CD4-positive, alpha-beta T cell treated with Interleukin-10 for 1 hour (primary cell): ENCODE data around the gene KCNF1.

Experiments
- DNase-seq: peaks from one replicate; pipeline ENCODE4 v3.0.0-alpha.2; 2020

The KCNF1 gene, protein sequence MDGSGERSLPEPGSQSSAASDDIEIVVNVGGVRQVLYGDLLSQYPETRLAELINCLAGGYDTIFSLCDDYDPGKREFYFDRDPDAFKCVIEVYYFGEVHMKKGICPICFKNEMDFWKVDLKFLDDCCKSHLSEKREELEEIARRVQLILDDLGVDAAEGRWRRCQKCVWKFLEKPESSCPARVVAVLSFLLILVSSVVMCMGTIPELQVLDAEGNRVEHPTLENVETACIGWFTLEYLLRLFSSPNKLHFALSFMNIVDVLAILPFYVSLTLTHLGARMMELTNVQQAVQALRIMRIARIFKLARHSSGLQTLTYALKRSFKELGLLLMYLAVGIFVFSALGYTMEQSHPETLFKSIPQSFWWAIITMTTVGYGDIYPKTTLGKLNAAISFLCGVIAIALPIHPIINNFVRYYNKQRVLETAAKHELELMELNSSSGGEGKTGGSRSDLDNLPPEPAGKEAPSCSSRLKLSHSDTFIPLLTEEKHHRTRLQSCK

GRCh38 chr2:10911291-10912075, at the start of gene KCNF1:
Gene KCNF1, plus strand, starts transcription at chr2:10911934. Its CDS starts 493 bp downstream, at chr2:10912427.
- DNase-seq, result no peak

DNA sequence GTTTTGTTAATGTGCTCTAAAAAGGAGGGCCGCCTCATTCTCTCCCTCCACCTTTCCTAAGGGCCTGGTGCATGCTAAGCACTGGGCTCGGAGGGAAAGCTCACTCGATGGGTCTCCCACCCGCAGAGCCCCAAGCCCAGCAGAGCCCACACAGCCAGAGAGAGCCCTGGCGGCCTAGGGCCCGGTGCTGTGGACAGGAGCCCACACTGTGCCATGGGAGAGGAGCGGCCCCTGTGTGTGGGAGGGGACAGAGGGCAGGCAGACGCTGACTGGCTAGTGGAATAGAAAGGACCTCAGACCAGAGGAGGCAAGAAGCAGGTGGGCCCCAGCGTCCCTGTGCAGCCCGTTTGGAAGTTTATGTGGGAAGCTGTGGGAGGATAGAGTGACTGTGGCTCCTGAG, 49.4 kb upstream of the KCNF1 start:
- DNase-seq, result no peak

DNA sequence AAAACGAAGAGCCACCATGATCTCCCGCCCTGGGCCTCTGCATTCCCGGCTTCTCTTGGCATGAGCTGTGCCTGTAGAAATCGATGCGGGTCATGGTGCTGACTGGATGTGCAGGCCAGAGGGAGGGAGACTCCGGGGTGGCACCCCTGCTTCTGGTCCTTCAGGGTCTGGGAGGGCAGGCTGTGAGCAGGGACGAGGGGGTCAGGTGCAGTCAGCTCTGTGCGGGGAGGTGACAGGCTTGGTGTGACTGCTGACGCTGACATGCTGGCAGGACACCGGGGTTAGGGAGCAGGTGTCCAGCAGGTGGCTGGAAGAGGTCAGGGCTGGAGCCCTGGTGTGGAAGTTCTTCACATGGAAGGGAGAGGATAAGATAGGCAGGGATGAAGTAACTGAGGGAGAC, 48.7 kb upstream of the KCNF1 start:
- no peak for DNase-seq

DNA sequence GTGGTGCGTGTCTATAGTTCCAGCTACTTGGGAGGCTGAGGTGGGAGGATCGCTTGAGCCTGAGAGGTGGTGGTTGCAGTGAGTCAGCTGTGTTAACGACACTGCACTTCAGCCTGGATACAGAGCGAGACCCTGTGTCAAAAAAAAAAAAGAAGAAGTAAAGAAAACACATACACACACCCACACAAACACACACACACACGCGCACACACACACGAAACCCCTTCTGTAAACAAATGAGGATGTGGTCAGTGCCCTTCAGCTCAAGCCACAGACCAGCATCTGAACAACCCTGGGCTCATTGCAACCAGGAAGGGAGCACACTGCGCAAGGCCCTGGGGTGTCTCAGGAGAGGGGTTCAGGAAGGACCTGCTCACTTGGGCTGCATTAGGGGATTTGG, 47.9 kb upstream of the KCNF1 start:
- peak; percentile 16 for DNase-seq

DNA sequence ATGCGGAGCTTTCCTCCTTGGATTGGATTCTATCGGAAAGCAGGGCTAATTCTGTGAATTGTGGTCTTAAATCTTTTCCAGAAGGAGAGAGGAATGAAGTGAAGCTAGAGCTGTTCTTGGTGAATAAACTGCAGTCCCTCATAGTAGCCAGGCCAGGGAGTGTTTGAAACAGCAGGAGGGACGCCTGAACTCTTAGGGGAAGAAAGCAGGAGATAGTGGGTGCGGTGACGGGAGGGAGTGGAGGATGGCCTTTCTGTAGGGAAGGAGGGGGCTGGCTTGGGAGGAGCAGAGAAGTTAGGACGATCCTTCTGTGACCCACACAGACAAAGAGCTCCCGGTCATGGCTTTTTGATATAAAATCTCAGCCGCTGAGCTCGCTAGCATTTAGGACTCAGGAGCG, 47.5 kb upstream of the KCNF1 start:
- no peak for DNase-seq

GRCh38 chr2:10864861-10865636, 46.7 kb upstream of the KCNF1 start:
- peak; percentile 12 for DNase-seq

DNA sequence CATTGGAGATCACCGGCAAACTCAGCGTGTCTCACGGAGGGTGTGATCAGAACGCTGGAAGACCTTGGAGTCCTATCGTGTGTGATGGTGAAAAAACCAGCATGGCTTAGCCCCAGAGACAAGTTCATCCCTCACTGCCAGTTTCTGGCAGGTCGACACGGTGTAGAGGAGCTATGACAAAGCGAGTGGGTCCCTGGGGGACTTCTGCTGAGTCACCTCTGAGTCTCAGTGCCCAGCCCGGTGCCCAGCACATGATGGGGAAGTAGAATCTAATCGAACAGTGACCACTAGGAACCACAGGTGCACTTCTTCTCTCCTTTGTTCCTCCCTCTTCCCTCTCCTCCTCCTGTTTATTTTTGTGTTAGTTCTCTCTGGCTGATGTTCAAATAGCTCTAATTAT, 45.9 kb upstream of the KCNF1 start:
- no peak for DNase-seq

DNA sequence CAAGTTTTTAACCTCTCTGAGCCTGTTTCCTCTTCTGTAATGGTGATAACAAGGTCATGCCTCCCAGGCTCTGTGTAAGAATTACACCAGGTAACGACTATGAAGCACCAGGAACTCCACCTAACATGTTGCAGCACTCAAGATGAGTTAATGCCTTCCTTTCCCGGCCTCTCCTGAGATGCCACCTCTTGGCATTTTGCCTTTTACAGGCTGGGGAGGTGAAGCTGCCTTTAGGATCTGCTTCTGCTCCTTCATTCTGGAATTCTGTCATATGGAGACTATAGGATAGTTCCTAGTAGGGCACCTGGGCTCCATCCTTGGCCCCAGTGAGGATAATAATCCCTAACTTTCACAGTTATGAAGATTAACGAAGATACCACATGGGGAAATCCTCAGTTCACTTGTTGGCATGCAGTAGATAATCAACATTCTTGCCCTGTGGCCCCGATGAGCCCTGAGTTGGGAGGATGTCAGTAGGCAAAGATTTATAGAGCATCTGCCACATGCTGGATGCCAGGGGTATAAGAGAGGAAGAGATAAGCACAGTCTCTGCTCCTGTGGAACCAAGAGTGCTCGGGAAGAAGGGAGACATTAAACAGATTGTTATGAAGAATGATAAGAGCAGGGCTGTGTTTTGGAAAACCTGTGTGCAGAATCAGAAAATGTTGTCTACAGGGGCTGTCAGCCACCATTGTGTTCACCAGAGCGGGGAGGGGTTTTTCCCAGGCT, 43.9 kb upstream of the KCNF1 start:
- no peak for DNase-seq

- no peak for DNase-seq
Observed at GRCh38 chr2:10868465-10869314, 43.0 kb upstream of the KCNF1 start.

DNA sequence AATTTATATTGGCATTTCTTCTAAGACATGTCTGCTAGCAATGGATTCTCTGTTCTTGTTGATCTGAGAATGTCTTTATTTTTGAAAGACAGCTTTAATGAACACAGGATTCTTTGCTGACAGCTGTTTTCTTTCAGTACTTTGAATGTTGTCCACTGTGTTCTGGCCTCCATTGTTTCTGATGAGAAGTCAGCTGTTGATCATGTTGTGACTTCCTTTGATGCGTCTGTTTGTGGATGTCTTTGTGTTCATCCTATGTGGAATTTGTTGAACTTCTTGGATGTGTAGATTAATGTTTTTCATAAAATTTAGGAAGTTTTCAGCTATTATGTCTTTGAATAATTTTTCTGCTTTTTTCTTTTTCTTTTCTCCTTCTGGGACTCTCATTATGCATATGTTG, 39.8 kb upstream of the KCNF1 start:
- no peak for DNase-seq

- DNase-seq, result no peak
Observed at GRCh38 chr2:10873171-10873570, 38.6 kb upstream of the KCNF1 start.

GRCh38 chr2:10873790-10874437, 37.8 kb upstream of the KCNF1 start:
- DNase-seq, result no peak

- no peak for DNase-seq
Observed at GRCh38 chr2:10875126-10875525, 36.6 kb upstream of the KCNF1 start.

DNA sequence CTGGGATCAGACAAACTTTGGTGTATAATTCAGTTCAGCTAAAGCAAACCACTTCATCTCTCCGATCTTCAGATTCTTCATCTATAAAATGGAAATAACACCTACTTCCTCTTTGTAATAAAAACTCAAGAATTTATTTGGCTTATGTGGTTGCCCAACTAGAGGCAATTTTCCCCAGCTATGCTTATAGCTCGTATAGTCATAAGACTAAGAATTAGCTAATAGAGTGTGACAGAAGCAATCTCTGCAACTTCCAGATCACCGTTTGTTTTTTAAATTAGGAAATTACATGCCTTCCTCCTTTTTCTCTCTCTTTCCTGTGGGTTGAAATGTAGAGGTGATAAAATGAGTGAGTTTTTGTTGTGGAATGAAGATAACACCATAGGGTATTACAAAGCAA, 35.3 kb upstream of the KCNF1 start:
- no peak for DNase-seq

- no peak for DNase-seq
Observed at GRCh38 chr2:10876963-10877362, 34.8 kb upstream of the KCNF1 start.

DNA sequence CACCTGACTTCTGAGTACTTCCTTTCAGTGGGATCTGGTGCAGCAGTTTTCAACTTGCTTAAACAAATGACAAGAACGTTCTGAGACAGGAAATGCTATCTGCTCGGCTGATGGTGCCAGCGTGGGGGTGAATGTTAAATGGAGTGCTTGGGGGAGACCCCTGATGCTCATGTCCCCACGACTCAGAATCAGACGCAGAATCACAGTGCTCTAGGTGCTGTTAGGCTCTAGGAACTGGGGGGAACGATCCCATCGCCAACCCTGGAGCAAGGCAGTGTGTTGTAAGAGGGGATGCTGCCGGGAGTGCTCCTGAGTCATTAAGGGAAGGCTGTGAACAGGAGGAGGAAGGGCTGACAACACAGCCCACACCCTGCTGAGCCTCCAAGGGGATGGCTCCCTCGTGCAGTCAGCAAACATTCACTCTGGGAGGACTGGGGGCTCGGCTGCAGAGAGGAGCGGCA, 34.1 kb upstream of the KCNF1 start:
- DNase-seq, result no peak

DNA sequence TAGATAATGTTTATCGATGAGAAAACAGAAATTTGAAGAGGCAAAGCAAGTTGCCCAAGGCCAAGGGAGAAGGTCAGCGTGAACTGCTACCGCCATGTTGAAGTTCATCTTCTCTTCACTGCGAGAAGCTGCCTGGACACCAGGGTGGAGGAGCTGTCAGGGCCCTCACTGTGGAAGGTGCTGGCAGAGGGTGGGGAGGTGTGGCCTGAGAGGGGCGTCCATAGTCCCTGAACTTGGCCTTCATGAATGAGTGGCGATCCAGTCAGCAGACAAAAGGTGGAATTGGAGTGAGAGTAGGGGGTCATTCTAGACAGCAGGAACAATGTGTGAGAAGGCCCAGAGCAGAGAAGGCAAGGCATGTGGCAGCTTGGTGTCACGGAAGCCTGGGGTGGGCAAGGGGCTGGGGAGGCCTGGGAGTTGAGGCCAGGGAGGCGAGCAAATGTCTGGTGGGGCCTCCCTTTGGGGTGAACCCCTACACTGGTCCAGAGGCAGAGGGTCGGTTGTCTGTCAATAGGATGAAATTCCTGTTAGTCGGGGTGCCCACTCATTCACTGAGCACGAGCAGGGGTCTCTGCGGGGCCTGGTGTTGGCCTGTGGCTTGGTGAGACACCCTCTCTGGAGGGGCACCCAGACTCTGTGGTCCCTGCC, 33.3 kb upstream of the KCNF1 start:
- no peak for DNase-seq

DNA sequence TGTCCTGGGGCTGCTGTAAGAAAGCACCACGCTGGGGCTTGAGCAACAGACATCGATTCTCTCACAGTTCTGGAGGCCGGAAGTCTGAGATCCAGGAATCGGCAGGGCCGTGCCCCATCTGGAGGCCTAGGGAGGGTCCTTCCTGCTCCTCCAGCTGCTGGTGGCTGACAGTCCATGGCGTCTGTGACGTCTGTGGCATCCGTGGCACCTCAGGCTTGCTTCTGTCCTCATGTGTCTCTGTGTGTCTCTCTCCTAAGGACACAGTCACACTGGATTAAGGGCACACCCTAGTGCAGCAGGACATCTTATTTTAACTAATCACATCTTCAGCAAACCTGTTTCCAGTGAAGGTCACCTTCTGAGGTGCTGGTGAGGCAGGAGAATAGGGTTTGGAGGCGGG, 32.6 kb upstream of the KCNF1 start:
- no peak for DNase-seq

- no peak for DNase-seq
Observed at GRCh38 chr2:10879624-10880585, 31.8 kb upstream of the KCNF1 start.
